Small intestine (tissue), 7 donors: ENCODE results near the gene ANKRD29. TPM values are rescaled to one million over a fixed set of nuclear protein-coding genes. Genes with fewer than 3 reads are reported as not detected.
A peak's percentile ranks its signal among the peaks of the same experiment; 100 is the strongest.
"Not testable (repeated sequence)": the region's sequence is repeated elsewhere in the genome, so short reads cannot be mapped to it uniquely, and the experiment has no call there.

Source experiments
- DNase-seq, 2 donors: peaks; one replicate each; pipeline versions ENCODE4 v3.0.0 to v3.0.0-alpha.2; 2013
- FAIRE-seq: peaks from 2 replicates; lab custom pipeline; 2012; peaks lifted over from hg19 to GRCh38; lab: Jason Lieb, UNC
- H3K27ac ChIP-seq, 3 donors: one replicate each; pipeline ENCODE4 v1.5.1; 2013; ENCODE audit warnings: low read length in 2 of 3, mild to moderate bottlenecking in 2 of 3, control low read depth in 1 of 3, inconsistent platforms in 1 of 3, low read depth in 1 of 3, moderate library complexity in 1 of 3
- H3K27me3 ChIP-seq, 3 donors: one replicate each; pipeline ENCODE4 v1.6.1; 2013; ENCODE audit warnings: low read length in 3 of 3, inconsistent platforms in 1 of 3; ENCODE audit not compliant: control insufficient read depth in 3 of 3, insufficient read depth in 3 of 3
- H3K36me3 ChIP-seq, 3 donors: one replicate each; pipeline ENCODE4 v1.6.1; 2013; ENCODE audit warnings: low read length in 3 of 3, inconsistent platforms in 1 of 3, low read depth in 1 of 3, mild to moderate bottlenecking in 1 of 3, moderate library complexity in 1 of 3; ENCODE audit not compliant: control insufficient read depth in 3 of 3, insufficient read depth in 2 of 3
- H3K4me1 ChIP-seq, 3 donors: one replicate each; pipeline ENCODE4 v1.6.1; 2013; ENCODE audit warnings: low read length in 2 of 3, inconsistent platforms in 1 of 3, low read depth in 1 of 3, mild to moderate bottlenecking in 1 of 3, moderate library complexity in 1 of 3; ENCODE audit not compliant: control insufficient read depth in 3 of 3, insufficient read depth in 2 of 3
- H3K4me3 ChIP-seq, 3 donors: one replicate each; pipeline ENCODE4 v1.5.1; 2013; ENCODE audit warnings: low read length in 3 of 3, control low read depth in 1 of 3, inconsistent platforms in 1 of 3, low read depth in 1 of 3, mild to moderate bottlenecking in 1 of 3, moderate library complexity in 1 of 3
- H3K9me3 ChIP-seq, 2 donors: one replicate each; pipeline ENCODE4 v1.6.1; 2013; ENCODE audit warnings: low read depth in 1 of 2, low read length in 1 of 2; ENCODE audit not compliant: control insufficient read depth in 2 of 2, insufficient read depth in 1 of 2
- WGBS, 3 donors: extraction: QIAGEN DNeasy Blood & Tissue Kit; methylation state at CpG; one replicate each; pipeline ENCODE4 v1.1.7; 2013; 5-methylcytosine and 5-hydroxymethylcytosine counted together
- polyA plus RNA-seq, 4 donors: library from polyadenylated mRNA; stranded (reverse) in 3 of 4; unstranded in 1 of 4; fragments of 200-250 nt in 3 of 4; fragments of 120-200 nt in 1 of 4; gene quantifications; one replicate each; pipeline versions ENCODE4 v1.2.1 to v1.2.3, GENCODE V29; 2013
- donor health status: healthy with polysubstance abuse.
- donor health status: control.
- donor health status: control.
- donor health status: Bipolar disorder and iron deficiency.
- donor health status: healthy.

ANKRD29 gene
- polyA plus RNA-seq, 4 donors, result 1.8 to 5.1 (median 3.2) TPM

DNA sequence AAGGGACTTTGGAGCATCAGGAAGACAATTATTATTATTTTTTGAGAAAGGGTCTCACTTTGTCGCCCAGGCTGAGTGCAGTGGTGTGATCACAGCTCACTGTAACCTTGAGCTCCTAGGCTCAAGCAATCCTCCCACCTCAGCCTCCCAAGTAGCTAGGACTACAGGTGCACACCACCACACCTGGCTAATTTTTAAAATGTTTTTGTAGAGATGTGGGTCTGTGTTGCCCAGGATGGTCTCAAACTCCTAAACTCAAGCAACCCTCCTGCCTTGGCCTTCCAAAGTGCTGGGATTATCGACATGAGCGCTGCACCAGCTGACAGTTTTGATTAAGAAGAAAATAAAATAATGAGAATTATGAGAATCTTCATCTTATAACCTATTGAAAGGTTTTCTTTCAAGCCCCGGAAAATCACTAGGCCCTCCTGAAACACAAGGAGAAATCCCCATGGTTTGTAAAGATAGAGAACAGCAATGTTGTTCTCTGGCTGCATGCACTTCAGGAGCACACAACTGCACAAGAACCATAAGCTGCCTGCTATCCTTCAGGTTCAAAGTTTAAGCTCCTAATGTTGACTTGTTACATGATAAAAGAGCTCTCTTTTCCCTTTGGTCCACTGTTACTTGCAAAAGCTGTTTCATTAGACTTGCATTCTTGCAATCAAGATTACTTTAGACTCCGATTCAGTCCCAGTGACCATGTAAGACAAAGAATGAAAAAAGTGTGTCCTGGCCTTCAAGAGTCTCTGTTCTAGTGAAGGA, 93.2 kb downstream of the ANKRD29 start:
- DNase-seq (peak; percentile 53 to 68), FAIRE-seq (no peak)
- Histone ChIP-seq H3K9me3 (no peaks in the 10 kb centered on the region), H3K27ac (peak overlapping the region in 1 of 3 donors; percentile 15), H3K4me1 (peaks cover 0 to 33% (median 5%) of the 10 kb centered on the region in 3 donors), H3K27me3 (no peaks in the 10 kb centered on the region), H3K36me3 (peaks cover 6 to 28% (median 28%) of the 10 kb centered on the region in 3 donors), H3K4me3 (no peak overlapping the region)
- WGBS, 3 donors, result 66 to 86% (median 75%) methylated on average over 5 of the region's 5 CpGs

DNA sequence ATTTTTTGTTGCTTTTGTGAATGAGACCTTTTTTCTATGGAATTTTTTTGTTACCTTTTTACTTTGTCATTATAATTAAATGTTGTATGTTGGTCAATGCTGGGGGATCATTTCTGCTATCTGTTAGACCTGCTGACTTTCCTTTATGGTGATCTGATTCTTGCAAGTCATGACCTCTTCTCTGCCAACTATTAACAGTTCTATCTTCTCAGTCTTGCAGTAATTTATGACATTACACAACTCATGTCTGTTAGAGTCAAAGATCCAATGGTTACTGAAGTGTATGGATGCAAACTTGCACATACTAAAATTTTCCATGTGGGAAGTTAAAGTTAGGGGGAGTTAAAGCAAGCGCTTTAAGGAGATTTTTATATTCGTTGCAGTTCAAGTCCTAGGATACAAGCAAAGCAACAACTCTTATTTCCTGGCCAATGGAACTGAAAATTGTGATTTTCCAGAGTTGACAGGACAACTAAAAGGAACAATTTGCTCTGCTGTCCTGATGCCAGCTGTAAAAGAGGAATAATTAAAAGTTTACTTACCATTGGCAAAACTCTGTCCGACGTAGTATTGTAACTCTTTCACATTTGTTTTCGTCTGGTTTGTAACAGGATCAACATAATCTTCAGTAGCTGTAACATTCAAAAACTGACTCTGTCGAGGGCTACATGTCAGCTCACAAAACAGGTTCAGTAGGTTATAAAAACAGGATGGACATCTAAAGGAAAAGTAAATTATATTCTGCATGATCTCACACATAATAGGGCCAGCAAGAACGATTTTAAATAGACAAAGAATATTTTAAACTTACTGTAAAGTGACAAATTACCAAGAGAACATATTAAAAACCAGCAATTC, 94.2 kb downstream of the ANKRD29 start:
- DNase-seq, result peak in 1 of 2 donors; percentile 58
- Histone ChIP-seq H3K27ac (peak overlapping the region in 1 of 3 donors; percentile 51), H3K4me1 (peaks cover 0 to 28% (median 0%) of the 10 kb centered on the region in 3 donors), H3K27me3 (no peaks in the 10 kb centered on the region), H3K4me3 (no peak overlapping the region), H3K9me3 (no peaks in the 10 kb centered on the region), H3K36me3 (peaks cover 6 to 29% (median 28%) of the 10 kb centered on the region in 3 donors)
- no peak for FAIRE-seq
- 77 to 78% (median 77%) methylated on average over 7 of the region's 7 CpGs for WGBS, 3 donors

DNA sequence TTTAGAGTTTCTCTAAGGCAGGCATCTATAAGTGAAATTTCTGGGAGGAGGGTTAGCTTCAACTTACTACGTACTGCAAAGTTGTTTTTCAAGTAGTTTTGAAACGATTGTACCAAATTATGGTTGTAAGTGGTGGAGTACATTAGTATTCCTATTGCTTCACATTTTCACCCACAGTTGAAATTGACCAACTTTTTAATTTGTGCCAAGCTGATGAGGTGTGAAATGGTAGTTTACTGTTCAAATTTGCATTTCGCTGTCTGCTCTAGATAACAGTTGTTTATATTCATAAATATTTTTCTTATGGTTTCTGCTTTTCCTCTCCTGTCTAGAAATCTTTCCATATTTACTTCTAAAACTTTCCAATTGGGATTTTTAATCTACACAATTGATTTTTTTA, 95.0 kb downstream of the ANKRD29 start:
- 93 to 96% (median 93%) methylated on average over 3 of the region's 3 CpGs for WGBS, 3 donors
- Histone ChIP-seq H3K4me1 (peaks cover 0 to 25% (median 0%) of the 10 kb centered on the region in 3 donors), H3K27me3 (no peaks in the 10 kb centered on the region), H3K27ac (peak overlapping the region in 1 of 3 donors; percentile 51), H3K4me3 (no peak overlapping the region), H3K36me3 (peaks cover 4 to 32% (median 28%) of the 10 kb centered on the region in 3 donors), H3K9me3 (no peaks in the 10 kb centered on the region)
- DNase-seq, result no peak
- FAIRE-seq, result no peak

DNA sequence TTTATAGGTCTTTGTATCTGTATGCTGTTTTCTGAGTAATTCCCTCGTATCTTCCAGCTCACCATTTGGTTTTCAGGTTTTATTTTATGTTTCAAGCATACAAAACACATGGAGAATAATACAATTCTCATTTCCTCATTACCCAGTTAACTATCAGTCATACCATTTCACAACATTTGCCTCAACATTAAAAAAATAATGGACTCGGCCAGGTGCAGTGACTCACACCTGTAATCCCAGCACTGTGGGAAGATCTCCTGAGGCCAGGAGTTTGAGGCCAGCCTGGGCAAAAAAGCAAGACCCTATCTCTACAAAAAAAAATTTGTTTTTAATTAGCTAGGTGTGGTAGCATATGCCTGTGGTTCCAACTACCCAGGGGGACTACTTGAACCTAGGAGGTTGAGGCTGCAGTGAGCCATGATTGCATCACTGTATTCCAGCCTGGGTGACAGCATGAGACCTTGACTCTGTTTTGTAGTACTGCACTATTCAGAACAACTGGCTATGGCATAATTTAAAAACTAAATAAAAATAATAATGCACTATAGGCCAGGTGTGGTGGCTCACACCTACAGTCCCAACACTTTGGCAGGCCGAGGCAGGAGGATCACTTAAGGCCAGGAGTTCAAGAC, 96.7 kb downstream of the ANKRD29 start:
- FAIRE-seq (no peak), DNase-seq (peak in 1 of 2 donors; percentile 24)
- Histone ChIP-seq H3K27ac (peak overlapping the region in 1 of 3 donors; percentile 4), H3K9me3 (no peaks in the 10 kb centered on the region), H3K4me1 (peaks cover 0 to 23% (median 0%) of the 10 kb centered on the region in 3 donors), H3K4me3 (no peak overlapping the region), H3K27me3 (no peaks in the 10 kb centered on the region), H3K36me3 (peaks cover 4 to 29% (median 28%) of the 10 kb centered on the region in 3 donors)
- WGBS, 3 donors, result 59 to 70% (median 66%) methylated on average over 3 of the region's 3 CpGs

DNA sequence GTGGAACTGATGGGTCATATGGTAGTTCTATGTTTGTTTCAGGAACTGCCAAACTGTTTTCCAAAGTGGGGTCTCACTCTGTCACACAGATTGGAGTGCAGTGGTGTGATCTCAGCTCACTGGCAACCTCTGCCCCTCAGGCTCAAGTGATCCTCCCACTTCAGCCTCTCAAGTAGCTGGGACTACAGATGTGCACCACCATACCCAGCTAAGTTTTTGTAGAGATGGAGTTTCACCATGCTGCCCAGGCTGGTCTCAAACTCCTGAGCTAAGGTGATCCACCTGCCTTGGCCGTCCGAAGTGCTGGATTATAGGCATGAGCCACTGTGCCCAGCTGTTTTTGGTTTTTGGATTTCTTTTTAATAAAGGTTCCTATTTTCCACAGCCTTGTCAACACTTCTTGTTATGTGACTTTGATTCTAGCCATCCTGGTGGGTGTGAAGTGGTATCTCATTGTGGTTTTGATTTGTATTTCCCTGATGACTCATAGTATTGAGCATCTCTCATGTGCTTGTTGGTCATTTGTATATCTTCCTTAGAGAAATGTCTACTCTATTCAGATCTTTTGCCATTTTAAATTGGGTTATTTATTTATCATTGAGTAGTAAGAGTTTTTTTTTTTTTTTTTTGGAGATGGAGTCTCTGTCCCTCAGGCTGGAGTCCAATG, 99.2 kb downstream of the ANKRD29 start:
- Histone ChIP-seq H3K4me3 (no peak overlapping the region), H3K4me1 (peaks cover 0 to 8% (median 0%) of the 10 kb centered on the region in 3 donors), H3K9me3 (no peaks in the 10 kb centered on the region), H3K36me3 (peaks cover 4 to 35% (median 24%) of the 10 kb centered on the region in 3 donors), H3K27me3 (no peaks in the 10 kb centered on the region), H3K27ac (no peak overlapping the region)
- 90 to 97% (median 96%) methylated on average over 2 of the region's 2 CpGs for WGBS, 3 donors
- DNase-seq, result no peak
- no peak for FAIRE-seq

DNA sequence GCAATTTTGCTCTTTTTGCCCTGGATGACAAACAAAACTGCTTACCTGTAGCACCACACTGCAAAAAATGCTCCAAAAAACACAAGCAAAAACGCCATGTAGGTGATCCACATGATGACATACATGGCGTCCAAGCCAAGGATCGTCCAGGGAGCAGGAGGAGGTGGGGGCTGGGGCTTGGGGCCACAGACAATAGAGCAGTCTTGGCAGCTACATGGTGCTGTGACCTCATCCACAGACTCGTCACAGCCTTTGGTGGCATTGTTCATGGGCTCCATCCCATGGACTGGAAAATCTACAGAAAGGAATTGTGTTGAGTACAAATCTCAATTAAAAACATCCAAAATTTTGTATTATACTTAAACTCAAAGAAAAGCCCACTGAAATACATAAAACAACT, 102.5 kb downstream of the ANKRD29 start:
- 91 to 97% (median 97%) methylated on average over 4 of the region's 4 CpGs for WGBS, 3 donors
- H3K27me3 ChIP-seq, result no peaks in the 10 kb centered on the region
- H3K27ac ChIP-seq, result no peak overlapping the region
- no peak for FAIRE-seq
- H3K9me3 ChIP-seq, result no peaks in the 10 kb centered on the region
- no peaks in the 10 kb centered on the region for H3K4me1 ChIP-seq
- DNase-seq, result no peak
- H3K36me3 ChIP-seq, result peaks cover 11 to 43% (median 21%) of the 10 kb centered on the region in 3 donors
- H3K4me3 ChIP-seq, result no peak overlapping the region

DNA sequence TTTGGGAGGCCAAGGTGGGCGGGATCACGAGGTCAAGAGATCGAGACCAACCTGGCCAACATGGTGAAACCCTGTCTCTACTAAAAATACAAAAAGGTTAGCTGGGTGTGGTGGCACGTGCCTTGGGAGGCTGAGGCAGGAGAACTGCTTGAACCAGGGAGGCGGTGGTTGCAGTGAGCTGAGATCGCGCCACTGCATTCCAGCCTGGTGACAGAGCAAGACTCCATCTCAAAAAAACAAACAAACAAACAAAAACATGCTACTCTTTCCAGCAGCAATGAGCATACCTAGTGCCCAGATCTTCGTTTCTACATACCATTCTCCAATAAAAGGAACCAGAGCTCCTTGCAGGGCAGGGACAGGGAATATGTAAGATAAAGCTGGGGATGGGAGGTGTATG, 105.2 kb downstream of the ANKRD29 start:
- WGBS, 3 donors, result 95 to 98% (median 97%) methylated on average over 8 of the region's 8 CpGs
- H3K27me3 ChIP-seq, H3K4me3 ChIP-seq, H3K4me1 ChIP-seq, H3K9me3 ChIP-seq, H3K27ac ChIP-seq, FAIRE-seq, DNase-seq: not testable (repeated sequence)
- peaks cover 15 to 58% (median 38%) of the 10 kb centered on the region in 3 donors for H3K36me3 ChIP-seq
